GM23338 (cell line): ENCODE results near the gene CHMP5.

Source experiments
- CTCF ChIP-seq, 2 experiments: fragments of 200-600 bp in 1 of 2; sonication (generic) in 1 of 2; conservative IDR thresholded peaks; 2 replicates each; pipeline versions ENCODE4 v1.5.1 to v1.6.1; 2016 to 2017; ENCODE audit warnings: antibody characterized with exemption in 2 of 2, low read depth in 2 of 2, mild to moderate bottlenecking in 2 of 2, moderate library complexity in 1 of 2
- JUNB ChIP-seq: IDR thresholded peaks from one replicate; pipeline ENCODE4 v1.6.1; 2016; ENCODE audit warnings: antibody characterized with exemption; ENCODE audit not compliant: unreplicated experiment
- NANOG ChIP-seq: IDR thresholded peaks from 2 replicates; pipeline ENCODE4 v1.6.1; 2016; ENCODE audit warnings: antibody characterized with exemption, borderline replicate concordance
- REST ChIP-seq: IDR thresholded peaks from one replicate; pipeline ENCODE4 v1.6.1; 2018; ENCODE audit warnings: antibody characterized with exemption; ENCODE audit not compliant: unreplicated experiment

- TF ChIP-seq CTCF (conservative IDR thresholded peaks at IDR 0.05; ENCODE audit: low read depth in 2 of 2), result no peak
- TF ChIP-seq JUNB, result no peak
- TF ChIP-seq REST, result no peak
- TF ChIP-seq NANOG, result no peak
Observed at GRCh38 chr9:33249983-33250382, 14.9 kb upstream of the CHMP5 start.
